Duodenal mucosa (tissue), 2 donors: Measurements from ENCODE around the gene ARL5A.
"Not testable (repeated sequence)": the region's sequence is repeated elsewhere in the genome, so short reads cannot be mapped to it uniquely, and the experiment has no call there.

ENCODE experiments used
- H3K27ac ChIP-seq: one replicate; pipeline ENCODE4 v1.7.0; 2013; ENCODE audit warnings: low read depth, low read length
- H3K27me3 ChIP-seq, 2 donors: one replicate each; pipeline ENCODE4 v1.7.0; 2013; ENCODE audit warnings: low read length in 2 of 2, control low read depth in 1 of 2; ENCODE audit not compliant: insufficient read depth in 2 of 2, control insufficient read depth in 1 of 2
- H3K36me3 ChIP-seq, 2 donors: one replicate each; pipeline ENCODE4 v1.7.0; 2013; ENCODE audit warnings: low read length in 2 of 2, control low read depth in 1 of 2; ENCODE audit not compliant: insufficient read depth in 2 of 2, control insufficient read depth in 1 of 2
- H3K4me1 ChIP-seq, 2 donors: one replicate each; pipeline ENCODE4 v1.7.0; 2013; ENCODE audit warnings: low read length in 2 of 2, control low read depth in 1 of 2; ENCODE audit not compliant: insufficient read depth in 2 of 2, control insufficient read depth in 1 of 2
- H3K4me3 ChIP-seq, 2 donors: one replicate each; pipeline ENCODE4 v1.7.0; 2013; ENCODE audit warnings: low read length in 2 of 2, low read depth in 1 of 2
- H3K9ac ChIP-seq, 2 donors: one replicate each; pipeline ENCODE4 v1.7.0; 2013; ENCODE audit warnings: low read length in 2 of 2, low read depth in 1 of 2
- H3K9me3 ChIP-seq, 2 donors: one replicate each; pipeline ENCODE4 v1.7.0; 2013; ENCODE audit warnings: low read length in 2 of 2, control low read depth in 1 of 2; ENCODE audit not compliant: control insufficient read depth in 1 of 2

The ARL5A gene

GRCh38 chr2:151802315-151802714, 25.9 kb downstream of the ARL5A start:
- peaks cover 9 to 35% of the 10 kb centered on the region in 2 donors for H3K36me3 ChIP-seq
- no peaks in the 10 kb centered on the region for H3K27me3 ChIP-seq
- H3K4me3 ChIP-seq: no peak overlapping the region
- H3K27ac ChIP-seq: no peak overlapping the region
- no peaks in the 10 kb centered on the region for H3K4me1 ChIP-seq
- H3K9me3 ChIP-seq: no peaks in the 10 kb centered on the region
- H3K9ac ChIP-seq: no peak overlapping the region

GRCh38 chr2:151799886-151800292, 28.3 kb downstream of the ARL5A start:
- Histone ChIP-seq H3K27me3 (no peaks in the 10 kb centered on the region), H3K27ac (no peak overlapping the region), H3K9ac (no peak overlapping the region), H3K36me3 (peaks cover 3 to 16% of the 10 kb centered on the region in 2 donors), H3K4me3 (no peak overlapping the region), H3K4me1 (no peaks in the 10 kb centered on the region), H3K9me3 (no peaks in the 10 kb centered on the region)

GRCh38 chr2:151796774-151797173, 31.4 kb downstream of the ARL5A start:
- H3K27ac ChIP-seq: no peak overlapping the region
- no peaks in the 10 kb centered on the region for H3K9me3 ChIP-seq
- H3K4me1 ChIP-seq: no peaks in the 10 kb centered on the region
- H3K4me3 ChIP-seq: no peak overlapping the region
- peaks cover 0 to 3% of the 10 kb centered on the region in 2 donors for H3K36me3 ChIP-seq
- H3K9ac ChIP-seq: no peak overlapping the region
- H3K27me3 ChIP-seq: no peaks in the 10 kb centered on the region

- no peaks in the 10 kb centered on the region for H3K4me1 ChIP-seq
- H3K4me3 ChIP-seq: no peak overlapping the region
- H3K36me3 ChIP-seq: peaks cover 0 to 3% of the 10 kb centered on the region in 2 donors
- H3K27me3 ChIP-seq: no peaks in the 10 kb centered on the region
- no peak overlapping the region for H3K27ac ChIP-seq
- H3K9me3 ChIP-seq: no peaks in the 10 kb centered on the region
- H3K9ac ChIP-seq: no peak overlapping the region
Measured at GRCh38 chr2:151795646-151796240, 32.5 kb downstream of the ARL5A start.

GRCh38 chr2:151794422-151794821, 33.8 kb downstream of the ARL5A start:
- not testable (repeated sequence) for H3K27ac ChIP-seq, H3K9ac ChIP-seq, H3K36me3 ChIP-seq, H3K27me3 ChIP-seq, H3K9me3 ChIP-seq, H3K4me1 ChIP-seq, H3K4me3 ChIP-seq

GRCh38 chr2:151793123-151793522, 35.1 kb downstream of the ARL5A start:
- H3K36me3 ChIP-seq: no peaks in the 10 kb centered on the region
- H3K4me3 ChIP-seq: no peak overlapping the region
- H3K9ac ChIP-seq: no peak overlapping the region
- H3K27me3 ChIP-seq: no peaks in the 10 kb centered on the region
- H3K27ac ChIP-seq: no peak overlapping the region
- H3K4me1 ChIP-seq: no peaks in the 10 kb centered on the region
- H3K9me3 ChIP-seq: no peaks in the 10 kb centered on the region

GRCh38 chr2:151792589-151792988, 35.6 kb downstream of the ARL5A start:
- no peak overlapping the region for H3K4me3 ChIP-seq
- H3K27me3 ChIP-seq: no peaks in the 10 kb centered on the region
- H3K9me3 ChIP-seq: no peaks in the 10 kb centered on the region
- H3K36me3 ChIP-seq: no peaks in the 10 kb centered on the region
- no peaks in the 10 kb centered on the region for H3K4me1 ChIP-seq
- no peak overlapping the region for H3K27ac ChIP-seq
- no peak overlapping the region for H3K9ac ChIP-seq

GRCh38 chr2:151791545-151791944, 36.7 kb downstream of the ARL5A start:
- Histone ChIP-seq H3K27ac (no peak overlapping the region), H3K9ac (no peak overlapping the region), H3K9me3 (no peaks in the 10 kb centered on the region), H3K4me1 (no peaks in the 10 kb centered on the region), H3K27me3 (no peaks in the 10 kb centered on the region), H3K36me3 (no peaks in the 10 kb centered on the region), H3K4me3 (no peak overlapping the region)

GRCh38 chr2:151790689-151791088, 37.5 kb downstream of the ARL5A start:
- no peaks in the 10 kb centered on the region for H3K36me3 ChIP-seq
- H3K27ac ChIP-seq: no peak overlapping the region
- H3K9ac ChIP-seq: no peak overlapping the region
- no peaks in the 10 kb centered on the region for H3K9me3 ChIP-seq
- H3K4me1 ChIP-seq: no peaks in the 10 kb centered on the region
- H3K4me3 ChIP-seq: no peak overlapping the region
- no peaks in the 10 kb centered on the region for H3K27me3 ChIP-seq

GRCh38 chr2:151789055-151789834, 39.0 kb downstream of the ARL5A start:
- Histone ChIP-seq H3K9me3 (no peaks in the 10 kb centered on the region), H3K4me1 (no peaks in the 10 kb centered on the region), H3K36me3 (peaks cover 3 to 7% of the 10 kb centered on the region in 2 donors), H3K27ac (no peak overlapping the region), H3K27me3 (no peaks in the 10 kb centered on the region), H3K4me3 (no peak overlapping the region), H3K9ac (no peak overlapping the region)
